NCI-H1092 (cell line): ENCODE results near the gene IRF4.

Experiments used
- DNase-seq: peaks from one replicate; lab custom pipeline; 2025; lab: John Stamatoyannopoulos, UW

IRF4 gene

DNA sequence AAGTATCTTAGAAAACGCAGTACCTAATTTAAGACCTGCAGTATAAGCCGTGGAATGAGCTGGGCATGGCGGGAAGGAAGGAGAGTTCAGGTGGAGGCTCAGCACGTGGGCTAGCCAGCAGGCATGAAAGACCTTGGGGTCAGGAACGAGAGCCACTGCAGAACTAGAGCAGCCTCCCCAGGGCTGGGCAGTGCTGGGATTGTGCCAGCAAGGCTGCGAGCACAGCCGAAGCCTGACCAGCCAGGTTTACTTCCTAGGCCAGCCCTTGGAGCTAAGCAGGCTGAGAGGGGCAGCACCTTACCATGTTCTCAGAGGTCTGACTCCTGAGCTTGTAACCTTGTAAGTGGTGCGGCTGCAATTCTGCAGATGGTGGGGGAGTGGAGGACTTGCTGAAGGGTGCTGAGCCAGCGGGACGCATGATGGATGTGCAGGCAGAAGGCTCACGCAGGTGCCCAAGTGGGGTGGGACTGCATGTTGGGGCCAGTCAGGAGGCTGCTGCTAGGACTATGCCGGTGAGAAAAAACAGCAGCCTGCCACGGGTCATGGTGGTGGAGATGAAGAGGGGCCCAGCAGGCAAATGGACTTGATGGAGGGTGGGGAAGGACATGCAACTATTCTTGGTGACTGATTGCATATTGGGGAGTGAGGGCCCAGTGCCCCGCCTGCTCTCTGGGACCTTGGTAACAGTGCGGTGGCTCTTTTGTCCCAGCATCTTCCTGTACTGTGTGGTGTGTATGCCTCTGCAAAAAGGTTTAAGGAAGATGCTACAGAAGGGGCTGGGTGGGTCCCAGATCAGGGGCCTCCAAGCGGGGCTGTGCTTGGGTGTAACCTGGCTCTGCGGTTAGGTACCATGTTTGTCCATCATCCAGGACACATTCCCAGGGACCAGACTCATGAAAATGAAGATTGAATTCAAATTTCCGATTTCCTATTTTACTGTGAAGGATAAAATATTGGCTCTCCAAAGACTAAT is 37.6 kb upstream of the IRF4 start:
- DNase-seq, result no peak

DNA sequence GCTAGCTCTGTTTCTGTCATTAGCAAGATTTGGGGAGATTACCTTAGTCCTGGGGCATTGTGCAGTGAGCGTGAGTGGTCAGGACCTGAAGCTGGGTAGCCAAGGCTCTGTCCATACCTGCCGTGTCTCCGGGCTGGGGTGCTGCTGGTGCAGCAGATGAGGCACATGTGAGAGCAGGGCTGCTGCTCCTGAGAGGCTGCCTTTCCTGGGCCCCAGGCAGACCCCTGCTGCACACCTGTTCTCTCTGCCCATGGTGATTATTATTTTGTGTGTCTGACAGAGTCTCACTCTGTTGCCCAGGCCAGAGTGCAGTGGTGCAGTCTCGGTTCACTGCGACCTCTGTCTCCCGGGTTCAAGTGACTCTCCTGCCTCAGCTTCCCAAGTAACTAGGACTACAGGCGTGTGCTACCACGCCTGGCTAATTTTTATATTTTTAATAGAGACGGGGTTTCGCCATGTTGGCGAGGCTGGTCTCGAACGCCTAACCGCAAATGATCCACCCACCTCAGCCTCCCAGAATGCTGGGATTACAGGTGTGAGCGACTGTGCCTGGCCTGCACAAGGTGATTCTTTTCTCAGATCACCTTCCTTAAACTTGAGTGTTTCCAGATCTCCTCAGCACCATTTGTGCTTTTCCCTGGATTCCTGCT is 36.8 kb upstream of the IRF4 start:
- no peak for DNase-seq

DNA sequence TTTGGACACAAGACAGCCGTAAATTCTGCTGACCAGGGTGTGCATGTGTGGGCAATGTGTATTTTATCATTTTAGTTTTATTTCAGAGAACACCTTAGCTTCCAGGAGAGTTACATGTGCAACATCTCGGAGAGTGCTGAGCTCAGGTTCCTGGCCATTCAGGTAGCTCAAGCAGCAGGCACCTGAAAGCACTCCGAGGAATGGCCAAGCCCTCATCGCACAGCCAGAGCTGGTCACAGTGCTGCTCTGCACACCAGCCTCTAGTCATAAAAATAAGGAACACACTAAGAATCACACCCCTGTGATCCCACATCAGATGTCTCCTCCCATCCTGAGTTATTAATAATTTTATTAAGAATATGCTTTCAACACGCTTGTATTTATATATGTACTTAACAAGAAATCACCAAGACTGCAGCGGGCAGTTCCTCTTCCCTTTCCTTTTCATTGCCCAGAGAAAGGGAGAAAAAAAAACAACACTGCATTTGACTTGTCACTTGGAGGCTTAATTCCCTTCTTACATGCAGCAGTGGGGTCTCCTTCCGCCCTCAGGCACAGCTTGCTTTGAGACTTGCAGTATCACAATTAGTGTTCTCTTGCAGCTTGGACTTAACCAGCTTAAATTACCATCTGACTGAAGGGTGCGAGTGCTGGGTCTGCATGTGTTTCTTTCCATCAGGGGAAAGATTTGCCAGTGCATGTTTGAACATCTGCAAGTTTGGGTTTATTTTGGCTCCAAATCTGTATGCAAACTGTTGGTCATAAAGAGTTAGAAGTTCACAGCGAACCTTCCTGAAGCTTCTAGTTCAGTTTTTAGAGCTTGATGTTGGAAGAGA is 36.0 kb upstream of the IRF4 start:
- no peak for DNase-seq

GRCh38 chr6:356828-357251 is 34.7 kb upstream of the IRF4 start:
- no peak for DNase-seq

DNA sequence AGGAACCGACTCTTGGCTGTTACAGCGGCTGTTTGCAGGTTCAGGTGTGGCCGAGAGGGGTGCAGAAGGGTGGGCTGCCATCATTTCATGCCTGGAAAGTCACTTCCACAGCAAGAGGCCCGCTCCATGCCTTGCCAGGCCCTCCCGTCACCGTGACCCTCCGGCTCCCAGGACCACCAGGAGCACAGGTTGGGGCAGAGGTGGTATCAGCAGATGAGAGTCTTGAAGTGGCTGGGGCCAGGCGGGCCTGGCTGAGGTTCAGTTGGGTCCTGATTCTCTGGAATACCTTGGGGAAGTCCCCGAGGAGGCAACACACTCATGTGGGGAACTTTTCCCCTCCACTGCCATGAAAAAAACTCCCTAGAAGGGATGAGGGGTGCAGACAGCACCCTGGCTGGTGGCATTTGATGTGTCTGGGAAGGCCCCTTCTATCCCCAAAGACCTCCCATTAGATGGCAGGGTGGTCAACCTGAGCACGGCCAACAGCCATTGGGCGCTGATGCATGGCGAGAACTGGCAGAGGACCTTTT is 34.2 kb upstream of the IRF4 start:
- DNase-seq, result no peak

DNA sequence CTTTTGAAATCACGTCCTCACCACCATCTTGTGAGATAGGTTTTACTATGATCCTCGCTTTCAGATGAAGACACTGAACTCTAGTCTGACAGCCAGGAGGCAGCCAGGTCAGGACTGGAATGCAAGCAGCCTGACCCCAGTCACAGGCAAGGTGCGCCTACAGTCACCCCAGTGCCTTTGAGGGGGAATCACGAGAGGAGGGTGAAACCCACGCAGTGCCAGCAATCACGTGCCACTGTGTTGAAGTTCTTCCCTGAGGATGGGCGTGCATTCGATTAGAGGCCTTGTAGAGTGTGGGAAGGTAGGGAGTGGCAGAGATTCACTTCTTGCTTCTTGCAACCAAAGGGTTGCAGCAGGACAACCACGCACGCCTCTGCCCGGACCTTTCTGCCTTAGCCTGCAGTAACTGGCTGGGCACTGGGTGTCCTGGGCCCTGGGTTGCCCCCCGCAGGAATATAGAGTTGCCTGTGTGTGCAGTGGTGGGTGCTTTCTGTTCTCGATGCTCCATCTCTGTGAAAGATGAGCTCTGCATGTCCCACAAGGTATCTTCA is 33.7 kb upstream of the IRF4 start:
- DNase-seq, result no peak

DNA sequence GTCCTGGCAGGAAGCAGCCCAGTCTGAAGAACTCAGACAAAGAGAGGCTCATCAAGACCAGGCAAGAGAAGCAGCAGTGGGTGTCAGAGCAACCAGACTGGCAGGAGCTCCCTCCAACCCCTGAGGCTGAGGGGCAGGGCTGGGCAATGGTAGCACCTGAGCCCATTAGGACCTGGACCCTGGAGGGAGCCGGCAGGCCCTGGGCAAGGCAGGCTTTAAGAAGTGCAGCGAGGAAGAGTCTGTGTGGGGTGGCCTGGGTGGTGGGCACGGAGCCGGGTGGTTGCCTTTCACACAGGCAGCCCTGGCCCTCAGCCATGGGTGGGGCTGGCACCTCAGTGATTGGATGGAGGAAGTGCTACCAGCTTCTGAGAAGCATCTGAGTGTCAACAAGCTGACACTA is 33.1 kb upstream of the IRF4 start:
- DNase-seq, result no peak

DNA sequence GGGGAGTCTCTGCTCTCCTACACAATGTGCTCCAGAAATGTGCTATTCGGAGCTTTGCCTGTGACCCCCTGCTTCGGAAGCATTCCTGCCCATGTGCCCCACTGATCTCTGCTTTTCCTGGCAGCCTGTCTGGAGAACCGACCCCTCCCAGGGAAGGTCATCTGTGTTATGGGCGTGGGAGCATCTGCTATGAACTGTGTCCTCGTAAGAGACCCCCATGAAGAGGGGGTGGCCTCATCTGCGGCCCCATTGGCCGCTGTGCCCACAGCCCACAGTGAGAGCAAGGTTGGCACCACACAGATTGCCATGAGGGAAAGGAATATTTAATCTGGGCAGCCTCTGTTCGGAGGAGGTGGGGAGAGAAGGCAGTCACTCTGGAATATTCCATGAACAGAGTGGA is 32.7 kb upstream of the IRF4 start:
- DNase-seq, result no peak

DNA sequence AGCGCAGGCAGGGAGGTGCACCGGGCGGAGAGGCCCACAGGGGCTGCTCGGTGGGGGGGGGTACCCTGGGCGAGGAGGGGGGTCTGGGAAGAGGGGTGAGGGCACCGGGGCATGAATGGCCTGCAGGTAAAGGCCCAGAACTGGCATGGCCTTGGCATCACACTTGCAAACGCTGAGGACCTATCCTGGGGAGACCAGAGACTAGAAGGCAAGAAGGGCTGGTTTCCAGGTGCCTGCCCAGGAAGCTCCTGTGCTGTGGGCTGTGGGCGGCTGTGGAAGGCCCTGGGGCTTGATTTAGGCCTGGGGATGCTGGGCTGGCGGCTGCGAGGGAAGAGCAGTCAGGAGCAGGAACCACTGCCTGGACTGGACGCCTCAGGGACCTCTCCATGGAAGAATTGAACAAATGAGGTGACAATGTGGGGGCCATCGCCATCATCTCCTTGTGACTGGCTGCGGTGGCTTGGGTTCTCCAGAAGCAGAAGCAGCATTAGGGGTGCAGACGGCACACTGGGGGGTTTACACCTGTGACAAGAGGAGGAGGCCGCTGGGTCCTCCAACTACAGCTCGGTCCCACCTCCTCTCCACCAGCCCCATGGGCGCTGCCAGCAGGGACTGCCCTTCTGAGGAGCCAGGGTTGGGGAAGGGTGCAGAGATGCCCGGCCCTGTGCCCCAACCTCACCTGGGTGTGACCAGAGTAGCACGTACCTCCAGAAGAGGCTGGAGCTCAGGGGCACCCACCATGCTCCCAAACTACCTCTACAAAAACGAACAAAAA is 32.1 kb upstream of the IRF4 start:
- no peak for DNase-seq

DNA sequence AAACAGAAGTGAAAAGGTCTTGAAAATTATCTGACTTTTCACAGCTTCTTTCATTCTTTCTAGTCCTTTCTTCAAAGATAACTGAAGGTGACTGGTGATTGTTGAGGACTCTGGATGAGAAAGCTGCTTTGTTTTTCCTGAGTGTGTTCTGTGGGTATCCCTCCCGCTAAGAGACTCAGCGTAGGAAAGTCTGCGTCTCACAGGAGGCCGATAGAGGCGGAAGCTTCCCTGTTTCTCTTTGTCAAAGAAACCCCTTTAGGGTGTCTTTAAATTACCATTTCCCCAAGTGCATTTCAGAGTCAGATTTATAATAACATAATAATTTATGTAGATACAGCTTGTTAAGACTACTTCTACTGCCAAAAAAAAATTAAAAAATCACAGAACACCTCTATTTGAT is 31.2 kb upstream of the IRF4 start:
- DNase-seq, result no peak

DNA sequence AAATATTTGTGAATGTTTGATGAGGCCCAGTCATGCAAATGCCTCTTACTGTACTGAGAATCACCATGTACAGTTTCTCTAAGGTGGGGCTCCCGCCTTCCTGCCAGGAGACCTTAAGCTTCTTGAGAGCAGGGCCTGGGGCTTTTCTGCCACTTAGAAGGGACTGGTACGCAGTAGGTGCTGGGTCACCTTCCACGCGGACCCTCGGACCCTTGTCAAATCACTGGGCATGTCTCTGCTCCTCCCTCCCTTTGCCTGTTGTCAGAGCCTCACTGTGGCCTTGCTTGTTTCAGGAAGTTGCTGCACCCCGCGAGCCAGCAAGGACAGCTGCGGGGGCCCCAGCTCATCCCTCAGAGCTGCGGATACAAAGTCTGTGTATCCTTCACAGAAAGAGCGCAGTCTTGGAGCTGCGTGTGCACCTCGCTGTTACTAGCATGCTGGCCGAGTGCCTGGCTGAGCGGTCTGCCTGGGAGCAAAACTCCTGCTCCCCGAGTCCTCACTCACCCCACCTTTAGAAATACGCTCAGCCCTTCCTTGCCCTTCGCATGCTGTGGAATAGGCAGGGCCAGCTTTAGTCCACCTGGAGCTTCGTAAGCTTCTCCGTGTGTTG is 30.7 kb upstream of the IRF4 start:
- no peak for DNase-seq

GRCh38 chr6:361411-362132 is 30.0 kb upstream of the IRF4 start:
- DNase-seq, result no peak

DNA sequence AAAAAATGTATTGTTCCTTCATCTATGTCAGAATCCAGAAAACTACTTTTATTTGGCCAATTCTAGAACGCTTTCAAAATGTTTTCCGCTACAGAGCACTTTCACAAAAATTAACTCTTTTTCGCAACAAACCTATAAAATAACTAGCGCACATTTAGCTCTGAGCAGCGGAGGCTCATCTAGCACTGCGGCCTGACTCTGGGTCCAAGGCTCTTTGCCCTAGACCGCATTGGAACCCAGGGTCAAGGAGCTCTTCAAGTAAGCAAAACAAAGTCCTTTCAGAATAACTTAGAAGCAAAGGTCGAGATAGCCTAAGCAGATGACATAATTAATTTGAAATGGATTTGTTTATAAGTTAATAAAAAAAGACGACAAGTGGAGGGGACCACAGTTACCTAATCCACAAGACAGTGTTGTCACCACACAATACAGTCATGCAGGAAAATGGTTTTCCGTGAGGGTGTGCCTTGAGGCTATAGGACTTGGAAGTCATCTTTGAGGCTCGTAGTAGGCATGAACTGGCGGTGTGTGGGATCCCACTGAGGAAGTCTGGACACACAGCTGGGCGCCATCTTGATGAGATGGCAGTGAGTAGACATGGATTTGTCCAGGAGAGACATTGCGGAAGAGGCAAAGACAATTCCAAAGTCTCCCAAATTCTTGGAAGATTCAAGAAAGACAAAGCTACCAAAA is 29.2 kb upstream of the IRF4 start:
- no peak for DNase-seq

DNA sequence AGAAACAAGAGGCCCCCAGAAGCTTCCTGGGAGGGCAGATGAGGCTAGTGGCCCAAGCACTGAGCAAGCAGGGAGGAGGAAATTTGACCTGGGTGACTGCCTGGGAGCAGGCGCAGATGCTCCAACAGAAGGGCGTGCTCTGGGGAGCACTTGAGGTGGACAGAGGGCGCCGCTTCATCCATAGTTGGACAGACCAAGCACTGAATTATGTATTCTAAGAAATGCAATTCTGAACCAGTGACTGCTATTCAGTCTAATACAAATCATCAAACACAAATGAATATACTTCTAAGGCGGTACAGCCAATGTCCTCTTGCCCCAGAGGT is 28.7 kb upstream of the IRF4 start:
- no peak for DNase-seq

- no peak for DNase-seq
Observed at GRCh38 chr6:363291-363690, 28.3 kb upstream of the IRF4 start.

- DNase-seq, result no peak
Observed at GRCh38 chr6:363909-364308, 27.6 kb upstream of the IRF4 start.

DNA sequence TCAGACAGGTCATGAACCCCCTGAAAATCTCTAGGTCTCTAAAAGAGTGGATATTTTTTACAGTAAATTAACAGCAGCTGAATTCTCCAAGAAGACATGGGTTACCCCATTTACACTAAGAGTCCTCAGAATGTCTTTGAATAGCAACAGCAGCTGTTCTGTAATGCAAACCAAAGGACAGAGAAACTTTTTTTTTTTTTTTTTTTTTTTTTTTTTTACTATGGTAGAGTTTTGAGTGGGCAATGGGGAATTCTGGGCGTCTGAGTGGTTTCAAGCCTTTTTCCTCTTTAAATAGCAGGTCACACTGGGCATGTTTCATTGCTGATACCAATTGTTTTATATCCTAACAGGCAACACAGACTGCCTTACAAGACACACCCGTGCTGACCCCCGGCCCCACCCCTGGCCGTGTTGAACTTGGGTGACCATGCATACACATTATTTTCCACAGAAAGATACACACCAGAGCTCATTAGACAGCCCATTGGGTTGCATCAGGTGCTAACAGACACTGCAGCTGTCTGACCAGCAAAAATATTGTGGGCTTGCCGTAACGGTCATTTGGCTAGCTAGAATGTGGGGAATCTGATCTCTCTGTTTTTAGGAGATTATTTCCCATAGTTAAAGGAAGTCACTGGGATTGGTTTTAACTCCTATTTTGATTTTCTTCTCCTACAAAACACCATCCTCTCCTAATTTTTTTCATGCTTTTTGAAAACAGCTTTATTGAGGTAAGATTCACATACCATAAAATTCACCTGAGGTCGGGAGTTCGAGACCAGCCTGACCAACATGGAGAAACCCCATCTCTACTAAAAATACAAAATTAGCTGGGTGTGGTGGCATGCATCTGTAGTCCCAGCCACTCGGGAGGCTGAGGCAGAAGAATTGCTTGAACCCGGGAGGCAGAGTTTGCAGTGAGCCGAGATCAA is 26.7 kb upstream of the IRF4 start:
- DNase-seq, result no peak

DNA sequence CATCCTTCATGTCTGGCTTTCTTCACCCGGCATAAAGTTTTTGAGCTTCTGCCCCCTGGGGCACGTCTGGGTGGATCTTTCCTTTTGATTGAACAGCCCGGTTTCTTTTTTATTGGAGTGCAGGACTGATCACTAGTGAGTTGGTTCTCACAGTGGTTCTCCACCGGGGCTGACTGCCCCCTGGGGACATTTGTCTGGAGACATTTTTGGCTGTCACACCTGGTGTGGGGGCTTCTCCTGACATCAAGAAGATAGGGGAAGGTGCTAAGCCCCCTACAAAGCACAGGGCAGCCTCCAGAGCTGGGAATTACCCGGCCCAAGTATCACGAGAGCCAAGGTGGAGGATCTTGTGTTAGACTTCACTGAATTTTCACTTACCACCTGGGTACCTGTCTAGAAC is 25.7 kb upstream of the IRF4 start:
- DNase-seq, result no peak
